ENCODE measurements around the gene NOTUM. TPM values are rescaled to one million over a fixed set of nuclear protein-coding genes. Genes with fewer than 3 reads are reported as not detected.
"Not testable (repeated sequence)": the region's sequence is repeated elsewhere in the genome, so short reads cannot be mapped to it uniquely, and the experiment has no call there.

Gene NOTUM
- total and polyA plus RNA-seq, 2 donors (not counting 1 experiment from before 2014, with no cell fraction given): 0.02 to 0.50 TPM

DNA sequence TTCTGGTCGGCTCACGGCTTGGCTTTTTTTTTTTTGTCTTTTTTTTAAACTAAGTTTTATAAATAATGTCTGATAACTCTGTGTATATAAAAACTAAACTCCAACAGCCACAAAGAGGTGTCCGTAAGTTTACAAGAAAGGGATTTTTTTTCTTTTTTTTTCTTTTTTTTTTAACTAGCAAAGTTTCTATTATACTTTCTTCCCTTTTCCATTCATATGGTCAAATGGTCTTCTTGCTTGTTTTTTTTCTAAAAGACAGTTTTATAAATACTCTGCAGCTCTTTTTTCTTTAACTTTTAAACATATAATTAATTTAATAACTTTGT, 39.5 kb downstream of the NOTUM start:
- H3K36me3 ChIP-seq (ENCODE audit: control insufficient read depth, insufficient read depth, low read length): peaks cover 26% of the 10 kb centered on the region
- H3K9me3 ChIP-seq (ENCODE audit: control insufficient read depth, insufficient read depth, low read depth, low read length): no peaks in the 10 kb centered on the region
- TF ChIP-seq EZH2 (IDR thresholded peaks at IDR 0.05; ENCODE audit: low read length, missing control alignments): no peak
- TF ChIP-seq, protein P1, sequence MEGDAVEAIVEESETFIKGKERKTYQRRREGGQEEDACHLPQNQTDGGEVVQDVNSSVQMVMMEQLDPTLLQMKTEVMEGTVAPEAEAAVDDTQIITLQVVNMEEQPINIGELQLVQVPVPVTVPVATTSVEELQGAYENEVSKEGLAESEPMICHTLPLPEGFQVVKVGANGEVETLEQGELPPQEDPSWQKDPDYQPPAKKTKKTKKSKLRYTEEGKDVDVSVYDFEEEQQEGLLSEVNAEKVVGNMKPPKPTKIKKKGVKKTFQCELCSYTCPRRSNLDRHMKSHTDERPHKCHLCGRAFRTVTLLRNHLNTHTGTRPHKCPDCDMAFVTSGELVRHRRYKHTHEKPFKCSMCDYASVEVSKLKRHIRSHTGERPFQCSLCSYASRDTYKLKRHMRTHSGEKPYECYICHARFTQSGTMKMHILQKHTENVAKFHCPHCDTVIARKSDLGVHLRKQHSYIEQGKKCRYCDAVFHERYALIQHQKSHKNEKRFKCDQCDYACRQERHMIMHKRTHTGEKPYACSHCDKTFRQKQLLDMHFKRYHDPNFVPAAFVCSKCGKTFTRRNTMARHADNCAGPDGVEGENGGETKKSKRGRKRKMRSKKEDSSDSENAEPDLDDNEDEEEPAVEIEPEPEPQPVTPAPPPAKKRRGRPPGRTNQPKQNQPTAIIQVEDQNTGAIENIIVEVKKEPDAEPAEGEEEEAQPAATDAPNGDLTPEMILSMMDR (conservative IDR thresholded peaks at IDR 0.05 in 1 of 2, IDR thresholded peaks at IDR 0.05 in 1 of 2; ENCODE audit: low read depth in 1 of 2, low read length in 2 of 2): no peak
- H3K4me2 ChIP-seq (ENCODE audit: extremely low read depth, insufficient read depth, low read length): no peak overlapping the region
- no peaks in the 10 kb centered on the region for H4K20me1 ChIP-seq (ENCODE audit: control insufficient read depth, extremely low read depth, insufficient read depth, low read length)
- no peaks in the 10 kb centered on the region for H3K27me3 ChIP-seq (ENCODE audit: control insufficient read depth, insufficient read depth, low read length)
- no peak overlapping the region for H2AFZ ChIP-seq (ENCODE audit: low read length)
- H3K4me1 ChIP-seq (ENCODE audit: control insufficient read depth, extremely low read depth, insufficient read depth, low read length): peaks cover 36% of the 10 kb centered on the region
- DNase-seq (ENCODE audit: low read depth in 2 of 2): no peak
- H3K9ac ChIP-seq (ENCODE audit: insufficient read depth, low read length): no peak overlapping the region
- H3K27ac ChIP-seq (ENCODE audit: insufficient read depth, low read length): peak overlapping the region; percentile 23
- peak overlapping the region in 1 of 4 experiments; percentile 21 for H3K4me3 ChIP-seq (replicated peaks in 1 of 4; ENCODE audit: control extremely low read depth in 1 of 4, insufficient read depth in 1 of 4, low read depth in 3 of 4, low read length in 4 of 4)
- peaks cover 78% of the 10 kb centered on the region for H3K79me2 ChIP-seq (ENCODE audit: control insufficient read depth, insufficient read depth, low read length)

DNA sequence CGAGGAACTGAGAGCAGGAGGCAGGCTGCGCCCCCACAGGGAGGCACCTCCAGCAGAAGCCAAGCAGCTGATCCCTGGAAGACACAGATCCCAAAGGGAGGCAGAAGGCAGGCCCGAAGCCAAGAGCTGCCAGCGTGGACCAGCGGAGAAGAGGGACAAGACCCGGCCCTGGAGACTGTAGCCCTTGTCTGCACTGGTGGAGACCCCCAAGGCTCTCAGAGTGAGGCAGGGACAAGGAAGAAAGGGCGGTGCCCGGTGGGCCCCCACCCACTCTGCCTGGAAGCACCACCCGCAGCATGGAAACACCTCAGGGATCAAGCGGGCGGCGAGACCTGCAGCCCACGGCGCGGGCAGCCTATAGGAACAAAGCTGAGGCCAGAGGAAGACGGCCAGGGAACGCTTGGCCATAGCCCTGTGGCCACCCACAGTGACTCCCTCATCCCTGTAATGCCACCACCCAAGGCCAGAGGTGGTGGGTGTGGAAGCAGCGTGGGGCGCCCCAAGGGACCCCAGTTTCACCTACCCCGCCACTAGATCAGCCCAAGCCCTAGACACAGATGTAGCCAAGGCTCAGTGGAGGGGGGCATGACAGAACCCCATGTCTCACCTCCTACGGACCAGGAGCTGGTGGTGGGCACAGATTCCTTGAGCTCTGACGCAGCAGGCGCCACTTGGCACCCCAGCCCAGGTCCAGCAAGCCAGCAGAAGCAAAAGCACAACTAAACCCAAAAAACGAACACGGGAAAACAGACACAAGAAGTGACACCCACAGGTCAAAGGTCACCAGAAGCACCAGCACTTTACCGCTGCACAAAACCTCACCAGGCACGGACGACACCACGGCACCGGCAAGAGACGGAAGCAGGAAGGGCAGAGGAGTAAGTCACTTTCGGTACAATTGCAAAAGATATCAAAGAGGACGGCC, 40.1 kb downstream of the NOTUM start:
- peak overlapping the region; percentile 23 for H3K27ac ChIP-seq (ENCODE audit: insufficient read depth, low read length)
- peaks cover 76% of the 10 kb centered on the region for H3K79me2 ChIP-seq (ENCODE audit: control insufficient read depth, insufficient read depth, low read length)
- H3K9ac ChIP-seq (ENCODE audit: insufficient read depth, low read length): no peak overlapping the region
- H3K4me1 ChIP-seq (ENCODE audit: control insufficient read depth, extremely low read depth, insufficient read depth, low read length): peaks cover 32% of the 10 kb centered on the region
- no peak overlapping the region for H2AFZ ChIP-seq (ENCODE audit: low read length)
- DNase-seq (ENCODE audit: low read depth in 2 of 2): peak in 1 of 2 donors; percentile 22
- no peaks in the 10 kb centered on the region for H3K9me3 ChIP-seq (ENCODE audit: control insufficient read depth, insufficient read depth, low read depth, low read length)
- no peaks in the 10 kb centered on the region for H3K27me3 ChIP-seq (ENCODE audit: control insufficient read depth, insufficient read depth, low read length)
- peak overlapping the region in 2 of 4 experiments; percentile 2 to 21 for H3K4me3 ChIP-seq (replicated peaks in 1 of 4; ENCODE audit: control extremely low read depth in 1 of 4, insufficient read depth in 1 of 4, low read depth in 3 of 4, low read length in 4 of 4)
- peak overlapping the region; percentile 35 for H3K4me2 ChIP-seq (ENCODE audit: extremely low read depth, insufficient read depth, low read length)
- H3K36me3 ChIP-seq (ENCODE audit: control insufficient read depth, insufficient read depth, low read length): peaks cover 26% of the 10 kb centered on the region
- no peaks in the 10 kb centered on the region for H4K20me1 ChIP-seq (ENCODE audit: control insufficient read depth, extremely low read depth, insufficient read depth, low read length)
- TF ChIP-seq, protein P1 (conservative IDR thresholded peaks at IDR 0.05 in 1 of 2, IDR thresholded peaks at IDR 0.05 in 1 of 2; ENCODE audit: low read depth in 1 of 2, low read length in 2 of 2): no peak
- TF ChIP-seq EZH2 (IDR thresholded peaks at IDR 0.05; ENCODE audit: low read length, missing control alignments): no peak

DNA sequence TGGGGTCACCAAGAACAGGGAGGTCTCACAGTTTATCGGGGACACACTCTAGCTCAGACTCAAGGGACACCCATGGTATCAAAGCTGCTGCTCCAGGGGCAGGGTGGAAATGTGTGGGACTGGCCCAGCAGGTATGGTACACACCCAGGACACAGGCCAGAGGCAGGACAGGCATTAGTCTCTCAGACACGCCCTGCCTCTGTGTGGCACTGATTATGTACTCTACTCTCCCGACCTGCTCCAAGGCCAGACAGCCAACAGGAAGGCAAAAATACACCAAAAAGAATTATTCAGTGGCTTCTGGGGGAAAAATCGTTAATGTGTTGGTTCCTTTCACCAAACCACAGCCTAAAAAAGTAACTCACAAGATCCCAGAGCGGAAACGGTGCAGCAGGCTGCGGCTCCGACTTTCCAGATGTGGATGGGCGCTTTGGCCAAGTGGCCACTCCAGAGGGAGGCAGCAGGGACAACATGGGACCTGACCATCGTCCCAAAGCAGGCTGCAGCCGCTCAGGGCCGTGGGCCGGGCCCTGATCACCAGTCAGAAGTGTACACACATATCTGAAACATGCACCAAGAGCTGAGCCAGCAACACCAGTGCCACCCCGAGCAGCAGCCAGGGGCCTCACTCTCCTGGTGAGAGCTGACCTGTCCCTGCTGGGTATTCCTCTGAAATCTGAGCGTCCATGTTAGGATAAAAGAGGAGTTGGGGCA, 42.0 kb downstream of the NOTUM start:
- no peaks in the 10 kb centered on the region for H4K20me1 ChIP-seq (ENCODE audit: control insufficient read depth, extremely low read depth, insufficient read depth, low read length)

DNA sequence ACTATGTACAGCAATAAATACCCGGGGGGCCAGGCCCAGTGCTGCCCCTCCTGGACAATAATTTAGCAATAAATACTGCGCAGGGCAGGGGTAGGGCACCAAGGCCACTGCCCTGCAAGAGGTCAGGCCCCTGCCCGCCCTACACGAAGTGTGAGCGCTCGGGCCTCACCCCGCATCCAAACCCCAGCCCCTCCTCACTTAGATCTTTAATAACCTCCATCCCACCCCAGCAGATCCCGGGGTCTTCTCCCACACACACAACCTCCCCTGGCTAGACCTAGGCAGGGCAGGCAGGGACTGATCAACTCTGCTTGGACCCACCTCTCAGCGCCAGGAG, 42.7 kb downstream of the NOTUM start:
- peaks cover 45% of the 10 kb centered on the region for H3K36me3 ChIP-seq (ENCODE audit: control insufficient read depth, insufficient read depth, low read length)
- not testable (repeated sequence) for H3K27me3 ChIP-seq (ENCODE audit: control insufficient read depth, insufficient read depth, low read length); H3K9me3 ChIP-seq (ENCODE audit: control insufficient read depth, insufficient read depth, low read depth, low read length); DNase-seq (ENCODE audit: low read depth in 2 of 2); H3K4me2 ChIP-seq (ENCODE audit: extremely low read depth, insufficient read depth, low read length); H2AFZ ChIP-seq (ENCODE audit: low read length); H3K27ac ChIP-seq (ENCODE audit: insufficient read depth, low read length); H4K20me1 ChIP-seq (ENCODE audit: control insufficient read depth, extremely low read depth, insufficient read depth, low read length); H3K9ac ChIP-seq (ENCODE audit: insufficient read depth, low read length)
- H3K79me2 ChIP-seq (ENCODE audit: control insufficient read depth, insufficient read depth, low read length): peaks cover 59% of the 10 kb centered on the region
- peak overlapping the region in 1 of 4 experiments; percentile 70 for H3K4me3 ChIP-seq (replicated peaks in 1 of 4; ENCODE audit: control extremely low read depth in 1 of 4, insufficient read depth in 1 of 4, low read depth in 3 of 4, low read length in 4 of 4)
- H3K4me1 ChIP-seq (ENCODE audit: control insufficient read depth, extremely low read depth, insufficient read depth, low read length): peaks cover 17% of the 10 kb centered on the region

More for the DNA sequence above, 42.0 kb downstream of the NOTUM start:
- H3K4me2 ChIP-seq (ENCODE audit: extremely low read depth, insufficient read depth, low read length): no peak overlapping the region
- H3K4me1 ChIP-seq (ENCODE audit: control insufficient read depth, extremely low read depth, insufficient read depth, low read length): peaks cover 22% of the 10 kb centered on the region
- H3K79me2 ChIP-seq (ENCODE audit: control insufficient read depth, insufficient read depth, low read length): peaks cover 65% of the 10 kb centered on the region
- H3K27ac ChIP-seq (ENCODE audit: insufficient read depth, low read length): no peak overlapping the region
- H2AFZ ChIP-seq (ENCODE audit: low read length): no peak overlapping the region
- H3K27me3 ChIP-seq (ENCODE audit: control insufficient read depth, insufficient read depth, low read length): no peaks in the 10 kb centered on the region
- no peak for DNase-seq (ENCODE audit: low read depth in 2 of 2)
- H3K4me3 ChIP-seq (replicated peaks in 1 of 4; ENCODE audit: control extremely low read depth in 1 of 4, insufficient read depth in 1 of 4, low read depth in 3 of 4, low read length in 4 of 4): no peak overlapping the region
- H3K9ac ChIP-seq (ENCODE audit: insufficient read depth, low read length): no peak overlapping the region
- no peaks in the 10 kb centered on the region for H3K9me3 ChIP-seq (ENCODE audit: control insufficient read depth, insufficient read depth, low read depth, low read length)
- TF ChIP-seq, protein P1 (conservative IDR thresholded peaks at IDR 0.05 in 1 of 2, IDR thresholded peaks at IDR 0.05 in 1 of 2; ENCODE audit: low read depth in 1 of 2, low read length in 2 of 2): no peak
- no peak for TF ChIP-seq EZH2 (IDR thresholded peaks at IDR 0.05; ENCODE audit: low read length, missing control alignments)
- peaks cover 39% of the 10 kb centered on the region for H3K36me3 ChIP-seq (ENCODE audit: control insufficient read depth, insufficient read depth, low read length)
